ENCODE data around the gene HBP1.
A peak's percentile ranks its signal among the peaks of the same experiment; 100 is the strongest.
"Not testable (repeated sequence)": the region's sequence is repeated elsewhere in the genome, so short reads cannot be mapped to it uniquely, and the experiment has no call there.

Gene HBP1, protein sequence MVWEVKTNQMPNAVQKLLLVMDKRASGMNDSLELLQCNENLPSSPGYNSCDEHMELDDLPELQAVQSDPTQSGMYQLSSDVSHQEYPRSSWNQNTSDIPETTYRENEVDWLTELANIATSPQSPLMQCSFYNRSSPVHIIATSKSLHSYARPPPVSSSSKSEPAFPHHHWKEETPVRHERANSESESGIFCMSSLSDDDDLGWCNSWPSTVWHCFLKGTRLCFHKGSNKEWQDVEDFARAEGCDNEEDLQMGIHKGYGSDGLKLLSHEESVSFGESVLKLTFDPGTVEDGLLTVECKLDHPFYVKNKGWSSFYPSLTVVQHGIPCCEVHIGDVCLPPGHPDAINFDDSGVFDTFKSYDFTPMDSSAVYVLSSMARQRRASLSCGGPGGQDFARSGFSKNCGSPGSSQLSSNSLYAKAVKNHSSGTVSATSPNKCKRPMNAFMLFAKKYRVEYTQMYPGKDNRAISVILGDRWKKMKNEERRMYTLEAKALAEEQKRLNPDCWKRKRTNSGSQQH

DNA sequence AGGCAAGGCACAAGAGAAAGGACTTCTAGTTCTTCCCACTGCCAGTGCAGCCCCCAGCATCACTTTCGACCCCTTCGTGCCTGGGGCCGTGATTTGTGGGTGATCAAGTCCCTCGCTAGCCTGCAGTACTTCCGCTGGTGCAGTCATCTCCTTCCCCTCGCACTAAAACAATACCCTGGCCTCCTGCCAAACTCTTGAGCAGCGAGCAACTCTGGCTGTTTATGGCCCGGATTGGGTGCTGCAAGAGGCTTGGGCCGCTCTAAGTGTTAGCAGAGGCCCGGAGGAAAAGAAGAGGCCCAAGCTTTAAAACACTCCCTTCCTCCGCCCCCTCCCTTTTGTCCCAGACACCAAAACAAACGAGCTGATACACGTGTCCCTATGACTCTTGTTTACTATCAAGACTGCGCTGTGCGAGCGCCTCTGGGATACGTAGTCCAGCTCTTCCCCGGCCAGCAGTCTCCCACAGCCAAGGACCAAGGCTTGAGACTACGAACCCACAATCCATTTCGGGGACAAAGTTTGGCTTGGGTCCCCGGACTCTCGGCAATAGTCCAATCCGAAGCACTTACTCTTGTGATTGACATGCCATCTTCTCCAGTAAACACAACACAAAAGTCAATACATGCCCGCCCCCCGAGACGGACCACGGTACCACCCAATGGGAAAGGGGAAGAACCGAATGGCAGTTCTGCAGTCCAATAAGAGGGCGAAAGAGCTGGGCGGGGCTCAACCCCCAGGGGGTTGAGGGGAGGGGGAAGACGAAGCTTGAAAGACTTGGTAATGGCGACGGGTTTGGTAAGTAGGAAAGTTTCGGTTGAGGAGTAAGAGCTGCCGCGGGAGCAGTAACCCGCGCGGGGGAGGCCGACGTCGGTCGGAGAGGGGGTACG lies at the start of gene HBP1:
HBP1 (plus strand) TSS at position 771 of the 887 bp plus-strand sequence. CDS start 10,891 bp downstream, outside the sequence.
- DNase-seq (ENCODE audit: low read depth) = peak; percentile 96

DNA sequence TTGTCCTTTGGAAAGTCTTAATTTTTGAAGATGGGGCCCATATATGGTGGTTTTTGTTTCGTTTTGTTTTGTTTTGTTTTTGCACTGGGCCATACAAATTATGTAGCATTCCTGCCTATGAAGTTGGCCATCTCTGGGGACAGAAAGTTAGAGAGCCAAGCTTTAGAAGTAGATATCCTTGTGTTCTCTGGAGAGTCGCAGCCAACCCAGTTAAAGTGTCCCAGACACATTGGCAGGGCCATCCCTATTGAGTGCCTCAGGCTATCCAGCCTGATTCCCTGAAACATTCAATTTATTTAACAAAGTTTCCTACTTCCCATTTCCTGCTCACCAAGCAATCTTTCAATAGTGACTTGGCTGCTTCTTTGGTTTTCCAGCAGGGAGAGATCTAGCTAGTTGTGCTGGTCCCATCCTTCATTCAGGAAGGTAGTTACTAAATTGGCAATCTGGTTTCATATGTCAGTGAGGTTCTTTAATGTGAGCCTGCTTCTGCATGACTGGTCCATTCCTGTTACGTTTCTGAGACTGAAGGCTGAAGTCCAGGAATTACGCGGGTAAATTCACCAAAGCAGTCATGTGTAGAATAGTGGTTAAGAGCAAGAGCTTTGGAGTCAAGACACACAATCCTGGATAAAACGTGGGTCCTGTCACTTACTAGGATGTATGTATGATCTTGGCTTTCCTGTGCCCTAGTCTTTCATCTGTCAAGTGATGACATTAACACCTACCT lies 49.3 kb upstream of the HBP1 start:
- no peak for DNase-seq (ENCODE audit: low read depth)

DNA sequence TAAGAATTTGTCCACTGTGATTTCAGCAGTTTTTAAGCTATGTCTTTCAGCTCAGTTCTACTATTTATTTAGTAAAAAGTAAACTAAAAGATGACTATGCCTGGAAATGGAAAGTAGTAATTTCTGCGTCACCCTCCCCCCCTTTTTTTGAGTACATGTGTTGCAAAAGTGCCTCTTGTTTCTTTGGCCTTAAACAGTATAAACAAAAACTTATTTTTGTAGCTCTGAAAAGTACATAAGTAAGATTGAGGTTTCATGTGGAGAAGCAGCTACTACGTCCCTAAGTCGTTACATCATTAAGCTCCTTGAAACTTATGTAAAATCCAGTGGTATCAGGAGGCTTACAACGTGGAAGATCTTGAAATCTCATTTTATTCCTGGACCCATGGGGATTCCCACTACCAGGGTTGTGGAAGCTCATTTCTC lies 46.3 kb upstream of the HBP1 start:
- no peak for DNase-seq (ENCODE audit: low read depth)

DNA sequence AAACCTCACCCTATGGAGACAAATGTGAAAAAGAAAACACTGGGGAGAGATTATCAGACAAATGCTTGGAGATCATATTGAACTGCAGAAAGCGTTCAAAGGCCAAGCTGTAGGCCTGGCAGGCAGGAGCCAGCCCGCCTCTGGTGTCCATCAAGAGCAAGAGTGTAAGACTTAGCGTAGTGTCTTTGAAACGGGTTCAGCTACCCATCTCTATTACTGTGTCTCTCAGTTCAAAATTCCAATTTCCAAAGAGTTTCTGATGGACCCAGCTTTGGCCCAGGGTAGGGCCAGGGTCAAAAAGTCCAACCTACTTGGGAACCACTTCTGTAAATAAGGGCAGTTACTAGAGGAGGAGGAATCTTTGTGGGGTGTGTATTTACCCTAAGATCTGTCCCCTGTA lies 45.4 kb upstream of the HBP1 start:
- DNase-seq (ENCODE audit: low read depth) = no peak

DNA sequence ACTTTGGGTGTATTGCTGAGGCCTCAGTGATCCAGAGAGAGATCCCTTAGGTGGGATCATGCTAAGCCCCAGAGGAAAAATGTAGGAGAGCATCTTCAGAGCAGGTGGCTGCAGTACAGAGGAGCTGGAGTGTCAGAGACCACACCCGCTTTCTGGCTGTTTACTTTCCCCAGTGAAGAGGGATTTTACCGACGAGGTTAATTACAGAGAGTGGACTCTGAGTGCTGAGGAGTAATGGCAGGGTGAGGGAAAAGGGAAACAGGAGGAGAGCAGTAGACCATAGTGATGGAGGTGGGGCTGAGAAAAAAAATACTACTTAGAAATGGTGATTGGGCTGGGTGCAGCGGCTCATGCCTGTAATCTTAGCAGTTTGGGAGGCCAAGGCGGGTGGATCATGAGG lies 43.3 kb upstream of the HBP1 start:
- DNase-seq (ENCODE audit: low read depth) = no peak

DNA sequence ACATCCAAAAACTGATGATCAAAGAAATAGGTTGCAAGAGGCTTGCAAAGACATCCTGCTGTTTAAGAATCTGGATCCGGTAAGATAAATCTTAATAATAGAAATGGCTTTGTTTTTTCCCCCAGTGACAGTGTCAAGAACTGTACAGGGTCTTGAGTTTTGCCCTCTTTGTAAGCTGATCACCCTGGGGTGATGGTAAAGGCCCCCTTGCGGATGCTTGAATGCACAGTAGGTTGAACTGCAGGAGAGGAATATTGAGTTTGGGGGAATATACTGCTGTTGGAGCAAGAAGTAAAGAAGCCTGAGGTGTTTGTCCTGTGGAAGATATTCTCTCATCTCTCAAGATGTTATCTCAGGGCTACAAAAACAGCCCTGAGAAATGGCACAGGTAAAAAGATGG lies 40.6 kb upstream of the HBP1 start:
- no peak for DNase-seq (ENCODE audit: low read depth)

DNA sequence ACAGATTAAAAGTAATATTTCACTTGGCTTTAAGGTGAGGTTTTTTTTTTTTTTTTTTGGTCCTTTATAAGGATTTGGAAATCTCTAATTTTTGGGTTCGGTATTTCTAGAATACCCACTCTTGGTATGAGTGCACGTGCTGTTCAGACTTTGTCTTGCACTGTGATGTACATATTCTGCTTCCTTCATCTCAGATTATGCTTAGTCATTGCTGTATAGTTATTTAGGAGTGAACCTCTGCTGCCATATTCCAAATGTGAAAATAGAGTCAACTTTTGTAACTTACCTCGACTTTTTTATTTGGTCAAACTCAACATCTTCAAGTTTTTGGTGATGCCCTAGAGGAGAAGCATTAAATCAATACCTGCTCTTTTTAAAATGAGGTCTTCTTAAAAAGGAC lies 40.1 kb upstream of the HBP1 start:
- DNase-seq (ENCODE audit: low read depth) = no peak

DNA sequence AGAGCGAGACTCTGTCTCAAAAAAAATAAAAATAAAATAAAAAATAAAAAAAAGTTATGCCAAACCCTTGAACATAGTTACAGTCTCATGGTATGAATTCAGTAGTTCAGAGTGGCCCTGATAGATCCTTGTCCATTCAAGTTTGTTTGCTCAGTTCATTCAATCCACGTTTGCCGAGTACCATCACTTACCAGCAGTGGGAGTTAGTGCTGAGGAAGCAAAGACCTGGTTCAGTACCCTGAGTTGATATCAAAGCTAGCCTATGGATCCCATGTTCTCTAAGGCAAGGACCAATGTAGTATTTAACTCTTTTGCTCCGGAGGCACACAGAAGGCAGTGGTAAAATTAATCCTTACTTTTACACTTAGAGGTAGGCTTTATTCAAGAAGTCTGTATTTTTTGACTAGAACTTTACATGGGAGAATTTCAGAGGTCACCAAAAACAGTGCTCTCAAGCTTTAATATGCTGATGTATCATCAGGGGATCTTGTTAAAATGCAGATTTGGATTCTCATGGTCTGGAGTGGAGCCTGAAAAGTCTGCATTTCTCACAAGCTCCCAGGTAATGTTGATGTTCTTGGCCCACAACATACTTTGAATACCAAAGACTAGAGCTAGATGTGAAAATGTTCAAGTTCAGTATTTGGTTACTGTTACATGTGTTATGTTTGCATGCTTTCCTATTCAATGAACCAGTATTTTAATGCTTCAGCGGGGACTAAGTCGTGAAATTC lies 38.1 kb upstream of the HBP1 start:
- no peak for DNase-seq (ENCODE audit: low read depth)

DNA sequence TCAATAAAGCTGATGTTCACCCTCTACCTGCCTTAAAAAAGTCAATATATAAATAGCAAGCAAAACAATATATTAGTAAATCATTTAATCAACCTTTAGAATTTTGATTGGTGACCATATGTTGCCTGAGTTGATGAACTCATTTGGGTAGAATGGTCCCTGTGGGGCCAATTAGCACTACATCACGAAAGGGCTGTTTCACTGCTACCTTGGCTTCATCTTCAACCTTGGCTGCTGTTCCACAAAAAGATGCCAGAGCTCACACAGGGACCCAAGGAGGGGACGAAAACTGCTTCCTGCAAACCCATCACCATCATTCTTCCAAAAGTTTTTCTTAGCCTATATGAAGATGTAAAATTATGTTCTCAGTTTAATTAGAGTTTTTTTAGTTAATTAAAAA lies 35.4 kb upstream of the HBP1 start:
- DNase-seq (ENCODE audit: low read depth) = no peak

DNA sequence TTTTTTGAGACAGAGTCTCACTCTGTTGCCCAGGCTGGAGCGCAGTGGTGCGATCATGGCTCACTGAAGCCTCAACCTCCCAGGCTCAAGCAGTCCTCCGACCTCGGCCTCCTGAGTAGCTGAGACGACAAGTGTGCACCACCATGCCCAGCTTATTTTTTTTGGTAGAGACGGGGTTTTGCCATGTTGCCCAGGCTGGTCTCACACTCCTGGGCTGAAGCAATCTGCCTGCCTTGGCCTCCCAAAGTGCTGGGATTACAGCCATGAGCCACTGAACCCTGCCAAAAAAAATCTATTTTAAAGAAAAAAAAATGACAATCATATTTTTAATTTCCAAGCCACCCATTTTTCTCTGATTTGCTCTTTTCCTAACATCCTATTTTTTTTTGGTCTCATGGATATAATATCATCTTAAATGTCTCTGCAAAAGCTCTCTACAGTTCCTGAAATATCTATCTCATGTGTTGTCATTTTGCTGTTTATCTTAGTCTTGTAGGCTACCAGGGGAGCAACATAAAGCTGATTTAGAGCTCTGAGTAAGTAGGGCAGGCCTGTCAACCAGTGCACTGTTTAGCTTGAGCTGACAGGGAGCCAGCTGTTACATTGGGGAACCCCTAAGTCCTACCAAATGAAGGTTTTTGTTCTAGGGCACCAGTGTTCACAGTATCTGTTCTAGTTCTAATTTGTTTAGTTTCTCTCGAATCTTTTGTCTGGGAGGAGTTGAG lies 29.9 kb upstream of the HBP1 start:
- DNase-seq (ENCODE audit: low read depth) = no peak

DNA sequence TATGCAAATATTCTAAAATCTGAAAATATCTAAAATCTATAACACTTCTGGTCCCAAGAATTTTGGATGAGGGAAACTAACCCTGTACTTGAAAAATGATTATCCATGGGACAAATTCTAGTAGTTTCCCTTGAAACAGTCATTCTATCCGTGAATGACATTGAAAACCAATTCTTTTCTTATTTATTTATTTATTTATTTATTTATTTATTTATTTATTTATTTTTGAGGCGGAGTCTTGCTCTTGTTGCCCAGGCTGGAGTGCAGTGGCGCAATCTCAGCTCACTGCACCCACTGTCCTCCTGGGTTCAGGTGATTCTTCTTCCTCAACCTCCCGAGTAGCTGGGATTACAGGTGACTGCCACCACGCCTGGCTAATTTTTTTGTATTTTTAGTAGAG lies 24.9 kb upstream of the HBP1 start:
- DNase-seq (ENCODE audit: low read depth) = not testable (repeated sequence)

DNA sequence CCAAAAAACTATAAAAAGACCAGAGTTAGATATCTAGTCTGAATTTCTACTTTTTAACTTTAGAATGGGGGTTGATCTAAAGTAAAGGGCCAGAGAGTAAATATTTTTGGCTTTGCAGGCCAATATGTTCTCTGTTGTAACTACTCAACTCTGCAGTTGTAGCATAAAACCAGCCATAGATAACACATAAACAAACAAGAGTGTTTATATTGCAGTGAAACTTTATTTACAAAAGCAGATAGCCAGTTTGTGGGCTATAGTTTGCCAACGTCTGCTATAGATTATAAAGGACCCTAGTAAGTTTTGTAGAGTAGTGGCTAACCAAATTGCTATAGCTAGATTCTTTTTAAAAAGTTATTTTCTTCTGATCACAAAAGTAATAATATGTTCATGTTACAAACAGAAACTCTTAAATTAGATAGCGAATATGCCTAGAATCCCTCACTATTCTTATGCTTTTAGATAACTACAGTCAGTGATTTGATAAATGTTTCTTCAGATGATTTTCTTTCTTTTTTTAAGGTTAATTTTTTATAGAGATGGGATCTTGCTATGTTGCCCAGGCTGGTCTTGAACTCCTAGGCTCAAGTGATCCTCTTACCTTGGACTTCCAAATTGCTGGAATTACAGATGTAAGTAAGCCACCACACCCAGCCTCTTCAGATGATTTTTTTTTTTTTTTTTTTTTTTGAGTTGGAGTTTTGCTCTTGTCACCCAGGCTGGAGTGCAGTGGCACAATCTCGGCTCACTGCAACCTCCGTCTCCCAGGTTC lies 23.6 kb upstream of the HBP1 start:
- DNase-seq (ENCODE audit: low read depth) = no peak

DNA sequence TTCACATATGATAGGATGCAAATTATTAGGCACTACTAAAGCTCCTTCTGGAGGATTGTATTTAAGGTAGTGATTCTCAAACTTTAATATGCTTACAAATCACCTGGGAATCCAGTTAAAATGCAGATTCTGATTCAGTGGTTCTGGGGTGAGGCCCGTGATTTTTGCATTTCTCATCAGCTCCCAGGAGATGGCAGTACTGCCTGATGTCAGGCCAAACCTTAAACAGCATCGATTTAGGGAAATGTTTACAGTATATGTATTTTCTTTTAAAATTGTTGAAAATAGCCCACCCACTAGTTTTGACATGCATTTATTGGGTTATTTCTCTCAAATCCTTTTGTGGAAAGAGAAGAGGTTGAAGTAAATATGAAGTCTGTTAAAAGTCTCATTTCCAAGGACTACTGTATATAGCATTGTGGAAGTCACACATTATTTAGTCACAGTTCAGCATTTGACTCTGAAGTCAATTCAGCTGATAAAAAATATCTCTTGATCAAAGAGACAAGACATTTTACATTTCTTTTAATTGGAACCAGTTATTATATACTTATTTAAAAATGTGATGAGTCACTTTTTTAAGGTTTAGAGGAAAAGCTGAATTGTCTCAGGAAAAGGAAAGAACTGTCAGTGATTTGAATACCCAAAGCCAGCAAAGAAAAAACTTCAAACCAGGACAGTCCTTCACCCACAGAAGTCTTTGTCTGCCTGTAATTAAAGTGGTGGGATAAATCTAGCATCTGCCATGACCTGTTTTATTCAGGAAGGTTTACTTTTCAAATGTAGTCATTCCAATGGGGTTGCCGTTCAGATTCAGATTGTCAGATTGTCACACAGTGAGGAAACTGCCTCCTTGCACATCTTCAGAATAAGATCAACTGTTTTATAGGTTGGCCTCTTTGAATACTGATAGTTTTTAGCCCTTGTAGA lies 21.1 kb upstream of the HBP1 start:
- DNase-seq (ENCODE audit: low read depth) = no peak

DNA sequence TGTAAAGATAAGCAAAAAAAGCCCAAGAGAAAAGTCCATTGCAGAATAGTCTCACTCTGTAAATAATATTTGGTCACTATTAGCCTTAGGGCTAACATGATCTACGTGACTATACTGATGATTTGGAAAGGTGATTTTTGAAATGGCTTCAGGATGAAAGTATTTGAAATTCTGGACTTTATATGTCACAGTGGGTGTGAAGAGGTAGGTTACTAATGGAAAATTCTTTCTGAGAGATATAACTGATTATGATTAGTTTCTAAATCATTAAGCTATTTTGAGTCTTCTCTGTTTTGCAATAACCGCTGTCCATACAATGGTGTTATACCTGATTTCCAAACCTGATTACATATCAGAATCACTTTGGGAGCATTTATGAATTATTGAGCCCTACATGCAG lies 20.1 kb upstream of the HBP1 start:
- DNase-seq (ENCODE audit: low read depth) = no peak

DNA sequence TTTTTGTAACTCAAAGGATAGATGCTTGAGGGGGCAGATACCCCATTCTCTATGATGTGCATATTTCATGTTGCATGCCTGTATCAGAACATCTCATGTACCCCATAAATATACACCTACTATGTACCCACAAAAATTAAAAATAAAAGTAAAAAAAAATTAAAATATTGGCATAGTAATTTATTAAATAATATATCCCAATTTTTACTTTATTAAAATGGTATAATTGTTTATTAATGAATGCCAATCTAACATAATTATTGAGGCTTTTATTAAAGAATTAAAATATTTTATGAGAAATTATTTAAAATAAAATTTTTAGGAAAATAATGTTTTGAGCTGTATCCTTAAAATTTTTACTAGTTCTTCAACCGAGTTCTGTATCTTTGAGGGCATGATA lies 18.9 kb upstream of the HBP1 start:
- no peak for DNase-seq (ENCODE audit: low read depth)

DNA sequence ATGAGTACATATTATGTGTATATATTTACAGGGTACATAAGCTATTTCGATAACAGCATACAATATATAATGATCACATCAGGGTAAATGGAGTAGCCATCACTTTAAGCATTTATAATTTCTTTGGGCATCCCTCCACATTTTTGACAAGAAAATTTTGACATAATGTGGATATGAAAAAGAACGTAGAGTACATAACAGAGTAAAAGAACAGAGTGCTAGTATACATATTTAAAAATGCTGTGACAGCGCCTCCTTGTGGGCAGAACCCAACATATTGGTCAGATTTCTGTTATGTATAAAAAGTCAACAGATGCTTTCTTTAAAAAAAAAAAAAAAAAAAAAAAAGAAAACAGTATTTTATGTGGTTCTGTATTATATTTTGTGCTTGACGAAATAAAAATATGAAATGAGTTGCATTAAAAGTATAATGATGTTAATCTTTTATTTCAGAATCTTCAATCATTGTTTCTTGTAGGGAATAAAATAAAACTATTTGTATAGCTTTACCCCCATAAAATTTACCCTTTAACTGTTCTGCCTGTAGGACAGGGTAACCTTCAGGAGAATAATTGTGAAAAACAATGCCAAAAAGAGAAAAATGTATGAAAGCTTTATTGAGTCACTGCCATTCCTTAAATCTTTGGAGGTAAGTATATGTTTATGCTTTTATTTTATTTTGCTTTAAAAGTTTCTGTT lies 18.3 kb upstream of the HBP1 start:
- DNase-seq (ENCODE audit: low read depth) = peak; percentile 75

DNA sequence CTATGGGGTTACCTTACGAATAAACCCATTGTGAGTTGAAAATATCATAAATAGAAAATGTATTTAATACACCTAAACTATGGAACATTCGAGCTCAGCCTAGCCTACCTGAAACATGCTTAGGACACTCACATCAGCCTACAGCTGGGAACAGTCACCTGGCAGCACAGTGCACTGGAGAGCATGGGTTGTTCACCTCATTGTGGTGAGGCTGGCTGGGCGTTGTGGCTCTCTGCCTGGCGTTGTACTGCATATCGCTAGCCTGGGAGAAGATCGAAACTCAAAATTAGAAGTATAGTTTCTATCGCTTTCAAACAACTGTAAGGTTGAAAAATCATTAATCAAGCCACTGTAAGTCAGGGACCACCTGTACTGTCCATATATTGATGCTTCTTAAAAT lies 17.3 kb upstream of the HBP1 start:
- DNase-seq (ENCODE audit: low read depth) = no peak

DNA sequence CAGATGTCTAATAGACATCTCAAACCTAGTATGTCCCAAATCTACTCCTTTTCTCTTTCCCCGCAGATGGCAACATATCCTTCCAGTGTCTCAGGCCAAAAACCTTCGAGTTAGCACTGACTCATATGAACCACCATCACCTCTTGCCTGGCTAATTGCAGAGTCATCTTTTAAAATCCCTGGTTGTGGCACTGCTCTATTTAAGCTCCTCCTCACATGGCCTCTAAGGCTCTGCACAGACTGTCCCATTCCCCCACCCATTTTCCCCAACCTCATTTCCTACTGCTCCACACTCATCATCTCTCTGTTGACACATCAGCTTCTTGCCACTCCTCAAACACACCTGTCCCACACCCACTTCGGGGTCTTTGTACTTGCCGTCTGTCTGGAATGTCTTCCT lies 16.8 kb upstream of the HBP1 start:
- DNase-seq (ENCODE audit: low read depth) = no peak

Measured in activated T-cell treated with anti-CD3 and anti-CD28 coated beads for 1 hour (primary cell).